GM12891 (cell line): ENCODE measurements around the gene MYL7.

Experiments
- DNase-seq: peaks from one replicate; pipeline ENCODE4 v3.0.0; 2011; ENCODE audit warnings: low spot score; ENCODE audit not compliant: insufficient read length
- FAIRE-seq: peaks from 2 replicates; lab custom pipeline; 2011; peaks lifted over from hg19 to GRCh38; lab: Jason Lieb, UNC
- PAX5 ChIP-seq: IDR thresholded peaks from 2 replicates; pipeline ENCODE4 v1.6.1; 2011; ENCODE audit warnings: low read length, moderate library complexity, mild to moderate bottlenecking; ENCODE audit not compliant: insufficient read depth, severe bottlenecking
- POLR2A ChIP-seq: IDR thresholded peaks from 2 replicates; pipeline ENCODE4 v1.6.1; 2011; ENCODE audit warnings: low read depth, low read length, control low read depth
- POLR2AphosphoS5 ChIP-seq: IDR thresholded peaks from 2 replicates; pipeline ENCODE4 v1.6.1; 2011; ENCODE audit warnings: low read depth, low read length, control low read depth
- POU2F2 ChIP-seq: IDR thresholded peaks from 2 replicates; pipeline ENCODE4 v1.6.1; 2011; ENCODE audit warnings: low read depth, mild to moderate bottlenecking, control low read depth, low read length, moderate library complexity
- SPI1 ChIP-seq: IDR thresholded peaks from 2 replicates; pipeline ENCODE4 v1.6.1; 2011; ENCODE audit warnings: low read depth, low read length, control low read depth
- TAF1 ChIP-seq: IDR thresholded peaks from 2 replicates; pipeline ENCODE4 v1.6.1; 2011; ENCODE audit warnings: low read depth, low read length, control low read depth

MYL7 gene

GRCh38 chr7:44112997-44113763 lies 28.0 kb downstream of the MYL7 start:
- FAIRE-seq, result no peak
- TF ChIP-seq SPI1, result no peak
- TF ChIP-seq POLR2A, result no peak
- TF ChIP-seq POU2F2, result no peak
- TF ChIP-seq POLR2AphosphoS5, result no peak; the same call in 1 of the 2 replicates
- no peak for TF ChIP-seq TAF1
- no peak for TF ChIP-seq PAX5
- no peak for DNase-seq

GRCh38 chr7:44112231-44112996 lies 28.7 kb downstream of the MYL7 start:
- no peak for FAIRE-seq

GRCh38 chr7:44111761-44112160 lies 29.4 kb downstream of the MYL7 start:
- TF ChIP-seq TAF1, result no peak
- no peak for TF ChIP-seq PAX5
- TF ChIP-seq POLR2AphosphoS5, result no peak
- no peak for TF ChIP-seq POU2F2
- TF ChIP-seq SPI1, result no peak
- TF ChIP-seq POLR2A, result no peak
- FAIRE-seq (no peak), DNase-seq (no peak)

More at GRCh38 chr7:44112231-44112996, 28.7 kb downstream of the MYL7 start:
- DNase-seq, result no peak
- no peak for TF ChIP-seq POU2F2
- TF ChIP-seq POLR2AphosphoS5, result no peak
- TF ChIP-seq TAF1, result no peak
- no peak for TF ChIP-seq POLR2A
- no peak for TF ChIP-seq SPI1
- TF ChIP-seq PAX5, result no peak

GRCh38 chr7:44110719-44111635 lies 30.2 kb downstream of the MYL7 start:
- no peak for DNase-seq
- FAIRE-seq, result no peak
- no peak for TF ChIP-seq POU2F2
- no peak for TF ChIP-seq POLR2AphosphoS5
- no peak for TF ChIP-seq SPI1
- TF ChIP-seq PAX5, result no peak
- TF ChIP-seq POLR2A, result no peak
- TF ChIP-seq TAF1, result no peak

GRCh38 chr7:44109991-44110390 lies 31.1 kb downstream of the MYL7 start:
- no peak for DNase-seq
- TF ChIP-seq POU2F2 (no peak), PAX5 (no peak), TAF1 (no peak)
- no peak for FAIRE-seq

GRCh38 chr7:44108768-44109750 lies 32.1 kb downstream of the MYL7 start:
- FAIRE-seq (no peak), DNase-seq (no peak)
- TF ChIP-seq PAX5 (no peak), POLR2AphosphoS5 (no peak), SPI1 (no peak), TAF1 (no peak), POLR2A (no peak), POU2F2 (no peak)

- DNase-seq, result no peak
- no peak for FAIRE-seq
- no peak for TF ChIP-seq PAX5
- no peak for TF ChIP-seq TAF1
- TF ChIP-seq POU2F2, result no peak
- TF ChIP-seq POLR2AphosphoS5, result no peak
- TF ChIP-seq SPI1, result no peak
Measured at GRCh38 chr7:44107961-44108767, 33.0 kb downstream of the MYL7 start.
